B cell (primary cell): ENCODE measurements around the gene P2RX3. TPM values are rescaled to one million over a fixed set of nuclear protein-coding genes. Genes with fewer than 3 reads are reported as not detected.

Experiments used
- ATAC-seq: fragments of 200-7000 bp; cut with Tn5 transposase; one replicate; pipeline ENCODE4 v1.10.0; 2021; ENCODE audit warnings: low read depth, mild to moderate bottlenecking, moderate number of reproducible peaks, moderate library complexity
- CTCF ChIA-PET: fragments of 350-600 bp; sonication (Branson Sonifier 250); formaldehyde crosslinking; loops from one replicate; lab custom pipeline; 2021; ENCODE audit warnings: antibody characterized with exemption, inconsistent platforms; lab: Charles Lee
- POLR2A ChIA-PET: fragments of 350-600 bp; sonication (Branson Sonifier 250); formaldehyde crosslinking; loops from one replicate; lab custom pipeline; 2021; ENCODE audit warnings: antibody characterized with exemption; lab: Charles Lee
- DNase-seq: peaks from one replicate; pipeline ENCODE4 v3.0.0; 2013
- H2AFZ ChIP-seq: 2 replicates; pipeline ENCODE4 v1.6.1; 2012; ENCODE audit warnings: mild to moderate bottlenecking, low read depth, low read length; ENCODE audit not compliant: insufficient read depth, poor library complexity, severe bottlenecking
- H3K27ac ChIP-seq, 2 donors: 1 replicate in 1 of 2; 2 replicates in 1 of 2; pipeline ENCODE4 v1.5.1; 2012 to 2013; ENCODE audit warnings: low read length in 2 of 2, mild to moderate bottlenecking in 2 of 2, moderate library complexity in 1 of 2
- H3K27me3 ChIP-seq, 4 experiments: fragments of 200-600 bp in 1 of 4; sonication (generic) in 1 of 4; replicated peaks in 1 of 4; 1 replicate in 2 of 4; 2 replicates in 2 of 4; pipeline versions ENCODE4 v1.6.1 to v1.7.0; 2013 to 2016; ENCODE audit warnings: low read length in 3 of 4, mild to moderate bottlenecking in 2 of 4, mixed read lengths in 1 of 4, moderate library complexity in 1 of 4; ENCODE audit not compliant: insufficient read depth in 4 of 4, control insufficient read depth in 3 of 4; ENCODE audit errors: control extremely low read depth in 1 of 4
- H3K36me3 ChIP-seq, 2 experiments: replicated peaks in 1 of 2; 1 replicate in 1 of 2; 2 replicates in 1 of 2; pipeline versions ENCODE4 v1.6.1 to v1.7.1; 2013; ENCODE audit warnings: low read length in 1 of 2; ENCODE audit not compliant: insufficient read depth in 2 of 2, control insufficient read depth in 1 of 2; ENCODE audit errors: control extremely low read depth in 1 of 2, extremely low read depth in 1 of 2
- H3K4me1 ChIP-seq, 2 donors: fragments of 200-600 bp in 1 of 2; sonication (generic) in 1 of 2; 1 replicate in 1 of 2; 2 replicates in 1 of 2; pipeline versions ENCODE4 v1.5.1 to v1.6.1; 2013 to 2017; ENCODE audit warnings: low read length in 2 of 2; ENCODE audit not compliant: control insufficient read depth in 2 of 2, insufficient read depth in 2 of 2
- H3K4me2 ChIP-seq: replicated peaks from 2 replicates; pipeline ENCODE3; 2012; ENCODE audit warnings: mild to moderate bottlenecking, low read depth, low read length; ENCODE audit not compliant: poor library complexity, severe bottlenecking
- H3K4me3 ChIP-seq, 5 experiments: fragments of 200-600 bp in 1 of 5; sonication (generic) in 1 of 5; 1 replicate in 3 of 5; 2 replicates in 2 of 5; pipeline versions ENCODE4 v1.5.1 to v1.7.0; 2011 to 2016; ENCODE audit warnings: low read length in 4 of 5, mild to moderate bottlenecking in 4 of 5, low read depth in 2 of 5, control low read depth in 1 of 5, moderate library complexity in 1 of 5; ENCODE audit not compliant: insufficient read depth in 1 of 5; ENCODE audit errors: control extremely low read depth in 1 of 5, extremely low read depth in 1 of 5
- H3K79me2 ChIP-seq: fragments of 200-600 bp; sonication (generic); one replicate; pipeline ENCODE4 v1.6.0; 2016; ENCODE audit warnings: low read length; ENCODE audit not compliant: control insufficient read depth, insufficient read depth
- H3K9ac ChIP-seq: fragments of 200-600 bp; sonication (generic); 2 replicates; pipeline ENCODE4 v1.6.1; 2017; ENCODE audit warnings: mild to moderate bottlenecking, low read length, moderate library complexity
- H3K9me3 ChIP-seq, 3 donors: one replicate each; pipeline versions ENCODE4 v1.6.1 to v1.7.1; 2013; ENCODE audit warnings: low read length in 2 of 3; ENCODE audit not compliant: control insufficient read depth in 2 of 3, insufficient read depth in 1 of 3; ENCODE audit errors: control extremely low read depth in 1 of 3
- H4K20me1 ChIP-seq: 2 replicates; pipeline ENCODE4 v1.6.0; 2012; ENCODE audit warnings: mild to moderate bottlenecking, low read length; ENCODE audit not compliant: insufficient read depth, control insufficient read depth, poor library complexity, severe bottlenecking
- H3K27ac Mint-ChIP-seq: one replicate; pipeline ENCODE4 v1.8.0; 2021; ENCODE audit warnings: mixed read lengths
- H3K27me3 Mint-ChIP-seq: one replicate; pipeline ENCODE4 v1.8.0; 2021; ENCODE audit warnings: mixed read lengths
- H3K4me1 Mint-ChIP-seq: one replicate; pipeline ENCODE4 v1.8.0; 2021; ENCODE audit warnings: mixed read lengths
- H3K4me3 Mint-ChIP-seq: one replicate; pipeline ENCODE4 v1.8.0; 2021; ENCODE audit warnings: mixed read lengths
- H3K9me3 Mint-ChIP-seq: one replicate; pipeline ENCODE4 v1.8.0; 2022; ENCODE audit warnings: mixed read lengths; ENCODE audit not compliant: insufficient read depth
- CTCF ChIP-seq: fragments of 200-600 bp; IDR thresholded peaks from one replicate; pipeline ENCODE4 v1.8.0; 2022; ENCODE audit warnings: antibody characterized with exemption, mild to moderate bottlenecking
- EZH2 ChIP-seq: IDR thresholded peaks from 2 replicates; pipeline ENCODE4 v1.6.1; 2012; ENCODE audit warnings: borderline replicate concordance, low read depth, mild to moderate bottlenecking, moderate library complexity, low read length; ENCODE audit not compliant: insufficient read depth, poor library complexity, severe bottlenecking
- WGBS: methylation state at CpG from one replicate; pipeline ENCODE4 v1.1.5; 2013; ENCODE audit warnings: missing lambda C conversion rate; ENCODE audit not compliant: insufficient coverage; 5-methylcytosine and 5-hydroxymethylcytosine counted together
- intact Hi-C: fragments of 100-400 bp; cut with micrococcal nuclease; formaldehyde crosslinking; loops from one replicate; pipeline ENCODE4 v1.10.0; 2022
- polyA plus RNA-seq: library from polyadenylated mRNA; depleted of rRNA; stranded (reverse); fragments of >200 nt; gene quantifications from 2 replicates; pipeline ENCODE4 v1.2.3, GENCODE V29; 2012
- total RNA-seq, 2 donors: library from RNA; stranded (reverse); fragments of 120-200 nt in 1 of 2; gene quantifications; 1 replicate in 1 of 2; 2 replicates in 1 of 2; pipeline versions ENCODE4 v1.2.3 to v1.2.4, GENCODE V29; 2013 to 2022

Gene P2RX3
- total and polyA plus RNA-seq, 2 donors (not counting 1 experiment from before 2014, with no cell fraction given), result not detected

- Histone ChIP-seq H3K27me3 (no peaks in the 10 kb centered on the region), H3K9me3 (no peaks in the 10 kb centered on the region), H4K20me1 (no peaks in the 10 kb centered on the region), H3K27ac (no peak overlapping the region), H3K4me1 (peaks cover 15 to 18% of the 10 kb centered on the region in 2 donors), H3K9ac (no peak overlapping the region), H3K4me3 (no peak overlapping the region), H3K4me2 (no peak overlapping the region), H3K79me2 (peaks cover 18% of the 10 kb centered on the region), H3K36me3 (peaks cover 0 to under 1% of the 10 kb centered on the region in 2 experiments), H2AFZ (no peak overlapping the region)
- Mint-ChIP-seq H3K9me3 (no peaks in the 10 kb centered on the region), H3K27me3 (peaks cover 11% of the 10 kb centered on the region), H3K27ac (no peak overlapping the region), H3K4me3 (no peak overlapping the region), H3K4me1 (peaks cover 19% of the 10 kb centered on the region)
- DNase-seq (no peak), ATAC-seq (no peak)
- TF ChIP-seq CTCF (no peak), EZH2 (no peak)
- 72% methylated on average over 4 of the region's 5 CpGs for WGBS
- intact Hi-C loops, result loop anchor here (5.0 kb wide), 2 partner anchors 88 to 328 kb away; partner anchors contain the start of genes SLC43A3 and ZDHHC5
- CTCF ChIA-PET, result interaction anchor here (1.4 kb wide), 1 partner anchor 9 kb away, joined by 4 read pairs; no protein-coding TSS in a partner anchor
- POLR2A ChIA-PET, result no interaction called here
These were observed 1.2 kb downstream of the P2RX3 start for GRCh38 chr11:57339328-57339727.

GRCh38 chr11:57340039-57340615 lies 2.0 kb downstream of the P2RX3 start:
- Histone ChIP-seq H3K79me2 (peaks cover 10% of the 10 kb centered on the region), H3K27ac (no peak overlapping the region), H3K4me3 (no peak overlapping the region), H3K36me3 (no peaks in the 10 kb centered on the region), H4K20me1 (no peaks in the 10 kb centered on the region), H3K4me1 (peaks cover 7 to 10% of the 10 kb centered on the region in 2 donors), H3K9ac (no peak overlapping the region), H3K4me2 (no peak overlapping the region), H3K27me3 (no peaks in the 10 kb centered on the region), H3K9me3 (no peaks in the 10 kb centered on the region), H2AFZ (peak overlapping the region; percentile 10)
- Mint-ChIP-seq H3K27ac (no peak overlapping the region), H3K9me3 (no peaks in the 10 kb centered on the region), H3K4me1 (peaks cover 11% of the 10 kb centered on the region), H3K4me3 (no peak overlapping the region), H3K27me3 (peaks cover 11% of the 10 kb centered on the region)
- intact Hi-C loops, result no loop called here
- POLR2A ChIA-PET, result no interaction called here
- no peak for ATAC-seq
- DNase-seq, result no peak
- 56% methylated on average over 12 of the region's 12 CpGs for WGBS
- CTCF ChIA-PET, result interaction anchor here (1.4 kb wide), 1 partner anchor 8 kb away, joined by 4 read pairs; no protein-coding TSS in a partner anchor
- no peak for TF ChIP-seq EZH2
